Measurements from ENCODE around the gene PLPPR1. TPM values are rescaled to one million over a fixed set of nuclear protein-coding genes. Genes with fewer than 3 reads are reported as not detected.

The PLPPR1 gene
- polyA plus RNA-seq, 3 donors = 16.0 to 19.3 (median 18.3) TPM

DNA sequence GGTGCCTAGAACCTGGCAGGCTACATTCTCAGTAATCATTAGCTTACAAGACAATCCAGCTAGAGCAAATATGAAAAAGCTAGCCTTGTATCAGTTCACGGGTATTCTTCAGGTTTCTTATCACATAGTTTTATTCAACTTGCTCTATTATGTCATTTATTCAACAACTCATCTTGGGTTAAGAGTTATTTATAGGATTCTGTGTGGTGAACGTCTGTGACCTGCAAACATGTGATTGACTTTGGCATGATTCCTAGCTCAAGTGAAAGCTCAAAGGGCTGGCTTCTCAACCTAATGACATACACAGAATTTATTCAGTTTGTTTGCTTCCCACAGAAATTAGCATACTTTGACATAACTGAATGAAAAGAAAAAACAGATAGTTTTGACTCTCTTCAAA, 173.1 kb downstream of the PLPPR1 start:
- no peak for DNase-seq

DNA sequence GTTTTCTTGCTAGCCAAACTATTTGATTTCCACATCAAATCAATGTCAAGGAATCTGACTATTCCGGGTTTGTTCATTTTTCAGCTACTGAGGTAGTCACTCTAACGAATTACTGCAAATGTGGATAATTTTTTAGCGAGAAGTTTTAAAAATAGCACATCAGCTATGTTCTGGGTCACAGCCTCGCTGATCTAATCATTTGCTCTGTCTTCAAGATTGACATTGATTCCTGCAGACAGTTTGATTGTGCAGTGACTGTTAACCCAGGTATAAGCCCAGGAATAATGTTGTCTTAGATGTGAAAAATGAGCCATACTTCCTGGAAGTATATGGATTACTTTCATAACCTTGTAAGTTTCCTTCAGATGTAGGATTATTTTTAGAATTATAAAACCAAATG, 181.1 kb downstream of the PLPPR1 start:
- DNase-seq = no peak

DNA sequence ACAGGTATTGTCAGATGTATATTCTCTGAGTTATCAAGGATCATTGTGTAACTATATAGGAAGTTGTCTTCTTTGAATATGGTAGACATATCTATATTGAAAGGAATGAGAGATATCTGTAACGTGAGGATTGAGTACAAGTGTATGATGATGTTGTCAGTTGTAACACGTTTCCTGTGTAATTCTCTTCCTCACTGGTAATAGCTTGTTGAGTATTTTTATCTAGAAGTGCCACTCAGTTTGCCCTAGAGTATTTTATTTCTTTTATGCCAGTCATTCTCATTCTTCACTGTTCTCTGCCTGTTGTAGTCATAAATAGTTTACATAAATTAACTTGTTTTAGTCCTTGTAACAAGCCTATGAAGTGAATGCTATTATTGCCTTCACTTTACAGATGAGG, 184.1 kb downstream of the PLPPR1 start:
- no peak for DNase-seq

DNA sequence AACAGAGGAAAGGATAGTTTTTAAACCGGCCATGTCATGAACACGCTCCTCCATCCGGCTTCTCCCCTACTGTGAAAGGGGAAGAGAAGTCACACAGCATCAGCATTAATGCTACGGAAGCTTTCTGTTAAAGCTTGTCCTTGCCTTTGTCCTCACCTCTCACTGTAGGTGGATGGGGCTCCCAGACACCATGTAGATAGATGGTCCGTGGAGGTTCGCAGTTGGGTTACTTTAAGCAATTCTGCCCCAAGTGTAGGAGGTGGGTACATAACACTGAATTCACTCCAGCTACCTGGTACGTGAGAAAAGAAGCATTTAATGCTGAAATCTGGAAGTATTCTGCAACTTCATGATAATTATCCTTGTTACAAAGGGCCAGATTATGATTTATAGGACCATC, 190.5 kb downstream of the PLPPR1 start:
- DNase-seq = no peak

DNA sequence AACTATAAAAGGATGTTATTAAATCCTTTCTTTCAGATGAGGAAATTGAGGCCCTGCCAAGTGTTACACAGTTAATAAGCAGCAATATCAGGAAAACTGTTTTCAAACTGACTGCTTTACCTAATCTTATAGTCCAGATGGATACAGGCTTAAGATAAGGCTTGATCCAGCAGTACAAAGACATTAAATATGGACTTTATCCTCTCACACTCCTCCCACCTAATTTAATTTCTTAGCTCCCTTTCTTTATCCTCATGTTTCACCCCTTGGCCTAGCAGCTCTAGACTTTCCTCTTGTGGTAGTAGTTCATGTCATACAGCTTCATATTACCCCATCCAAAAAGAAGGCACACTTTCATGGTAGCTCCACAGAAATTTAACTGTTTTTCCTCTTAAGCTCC, 191.8 kb downstream of the PLPPR1 start:
- no peak for DNase-seq

DNA sequence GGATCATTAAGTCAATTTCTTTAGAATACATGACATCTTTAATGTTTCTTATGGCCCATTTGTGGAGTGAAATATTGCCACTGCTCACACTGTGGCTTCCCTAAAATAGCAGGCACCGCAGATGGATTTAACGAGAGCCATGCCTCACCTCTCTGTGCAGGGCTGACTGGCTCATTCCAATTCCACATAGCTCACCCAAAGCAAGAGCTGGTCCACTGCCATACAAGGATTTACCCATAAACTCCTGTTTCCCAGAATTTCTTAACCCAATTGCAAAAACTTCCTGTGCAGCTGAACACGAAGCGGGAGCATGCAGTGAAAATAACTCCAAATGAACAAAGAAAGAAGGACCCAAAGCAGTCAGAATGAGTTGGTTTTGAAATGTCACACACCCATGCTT, 196.7 kb downstream of the PLPPR1 start:
- no peak for DNase-seq

DNA sequence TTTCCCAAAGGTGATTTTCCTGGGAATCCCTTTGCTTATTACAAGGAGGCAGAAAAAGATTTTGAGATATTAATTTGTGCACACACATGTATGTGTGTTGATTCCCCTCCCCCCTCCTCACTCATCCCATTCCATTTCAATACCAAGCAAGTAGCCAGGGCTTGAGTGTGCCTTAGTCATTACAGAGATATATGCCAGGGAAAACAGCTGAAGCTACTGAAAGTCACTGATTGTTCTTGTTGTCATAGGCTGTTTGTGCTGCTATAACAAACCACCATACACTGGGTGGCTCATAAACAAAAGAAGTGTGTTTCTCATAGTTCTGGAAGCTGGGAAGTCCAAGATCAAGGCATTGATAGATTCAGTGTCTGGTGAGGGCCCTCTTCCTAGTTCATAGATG, 197.6 kb downstream of the PLPPR1 start:
- DNase-seq = no peak

DNA sequence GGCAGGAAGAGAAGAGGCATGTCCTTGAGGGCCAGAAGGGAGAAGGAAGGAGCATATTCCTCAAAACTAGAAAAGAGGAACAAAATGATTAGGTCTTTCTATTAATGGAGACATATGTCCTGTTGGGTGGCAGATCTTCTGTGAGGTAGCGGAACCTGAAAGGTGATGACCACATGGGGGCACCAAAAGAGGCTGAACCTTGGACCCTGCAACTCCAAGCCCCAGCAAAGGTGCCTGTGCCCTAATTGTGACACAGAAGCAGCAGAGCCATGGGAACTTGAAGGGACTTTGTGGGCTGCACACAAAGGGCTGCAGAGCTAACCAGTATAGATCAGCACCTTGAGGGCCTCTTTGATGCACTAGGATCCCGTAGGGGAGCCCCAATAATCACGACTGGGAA, 198.3 kb downstream of the PLPPR1 start:
- DNase-seq = no peak

DNA sequence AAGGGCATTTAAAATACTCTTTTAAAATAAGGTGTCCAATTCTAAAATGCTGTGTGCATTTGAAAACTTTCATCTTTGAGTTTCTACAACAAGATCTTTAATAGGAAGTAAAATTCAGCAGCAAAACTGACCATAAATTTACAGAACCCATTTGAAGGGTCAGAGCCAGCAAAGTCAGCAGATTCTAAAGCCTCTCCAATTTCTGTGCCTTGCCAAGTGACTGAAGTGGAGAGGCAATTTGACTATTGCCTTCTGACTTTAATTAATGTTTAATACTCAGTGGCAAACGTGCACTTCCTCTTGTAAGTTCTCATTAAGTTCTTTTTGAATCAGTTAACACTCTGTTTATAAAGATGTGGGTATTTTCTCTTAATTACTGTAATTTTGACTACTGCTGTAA, 201.1 kb downstream of the PLPPR1 start:
- DNase-seq = no peak

DNA sequence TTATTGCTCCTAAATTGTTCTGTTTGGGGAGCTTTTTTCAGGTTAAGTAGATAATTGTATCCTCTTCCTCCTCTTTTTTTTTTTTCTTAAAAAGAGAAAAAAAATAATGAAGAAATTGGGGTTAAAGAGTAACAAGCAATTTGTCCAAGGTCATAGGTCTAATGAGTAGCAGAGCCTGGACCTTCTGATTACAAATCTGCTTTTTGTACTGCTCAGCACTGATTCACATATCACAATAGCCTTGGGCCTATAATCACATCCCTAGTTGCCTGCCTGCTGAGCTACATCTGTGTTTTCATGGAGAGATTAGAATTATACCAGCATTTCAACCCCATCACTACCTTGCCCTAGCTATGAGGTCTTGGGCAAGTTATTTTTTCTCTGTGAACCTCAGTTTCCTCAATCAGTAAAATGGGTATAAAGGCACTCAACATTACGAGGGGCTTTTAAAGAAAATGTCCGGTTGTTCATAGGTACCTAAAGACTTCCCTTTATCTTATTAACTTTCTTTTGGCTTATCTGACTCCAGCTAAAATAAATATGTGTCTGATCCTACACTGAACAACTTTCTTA, 204.0 kb downstream of the PLPPR1 start:
- DNase-seq = no peak

DNA sequence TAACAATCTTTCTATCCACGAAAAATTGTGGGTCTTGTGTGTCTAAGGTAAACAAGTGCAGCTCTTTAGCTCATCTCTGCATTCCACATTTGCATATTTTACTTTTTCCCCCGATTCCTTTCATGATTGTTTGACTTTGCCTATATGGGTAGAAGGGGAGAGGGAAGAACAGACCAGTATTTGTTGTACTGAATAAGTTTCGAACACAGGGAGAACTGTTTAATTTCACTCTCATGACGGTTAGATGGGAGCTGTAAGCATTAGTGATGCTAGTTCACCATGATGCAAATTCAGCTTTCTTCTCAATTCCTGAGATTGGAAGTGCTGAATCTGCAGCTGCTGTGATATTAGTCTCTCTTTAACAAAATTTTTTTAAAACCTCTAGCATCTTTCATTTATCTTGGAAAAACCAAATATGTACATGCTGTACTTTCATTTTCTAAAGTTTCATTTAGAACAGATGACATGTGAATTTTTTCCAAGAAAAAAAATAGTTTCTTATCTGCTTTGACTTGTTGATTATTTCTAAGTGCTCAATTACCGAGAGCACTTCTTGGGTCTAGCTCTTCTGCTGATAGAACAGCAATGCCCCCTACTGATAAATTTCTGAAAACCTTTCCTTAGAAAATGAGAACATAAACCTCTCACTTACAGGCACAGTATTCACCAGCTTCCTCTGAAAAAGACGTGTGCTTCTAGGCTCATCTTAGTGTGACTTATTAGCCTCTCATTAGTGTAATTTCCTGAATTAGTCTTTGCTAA, 206.8 kb downstream of the PLPPR1 start:
- DNase-seq = peak; percentile 36

DNA sequence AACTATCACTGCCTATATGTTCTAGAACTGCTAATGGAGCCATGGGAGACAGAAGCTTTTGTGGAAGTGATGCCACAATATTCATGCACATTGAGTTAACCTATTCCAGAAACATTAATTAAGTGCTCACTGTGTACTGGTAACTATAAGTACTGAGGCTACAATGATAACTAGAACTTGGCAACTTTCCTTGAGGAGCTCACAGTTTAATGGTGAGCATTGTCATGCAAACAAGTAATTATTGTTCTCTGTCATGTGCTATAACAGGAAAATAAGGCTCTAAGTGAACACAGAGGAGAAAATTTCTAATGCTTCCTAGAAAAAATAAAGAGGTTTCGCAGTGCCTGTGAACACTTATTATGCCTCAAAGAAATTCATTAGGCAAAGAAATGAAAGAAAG, 214.1 kb downstream of the PLPPR1 start:
- no peak for DNase-seq

DNA sequence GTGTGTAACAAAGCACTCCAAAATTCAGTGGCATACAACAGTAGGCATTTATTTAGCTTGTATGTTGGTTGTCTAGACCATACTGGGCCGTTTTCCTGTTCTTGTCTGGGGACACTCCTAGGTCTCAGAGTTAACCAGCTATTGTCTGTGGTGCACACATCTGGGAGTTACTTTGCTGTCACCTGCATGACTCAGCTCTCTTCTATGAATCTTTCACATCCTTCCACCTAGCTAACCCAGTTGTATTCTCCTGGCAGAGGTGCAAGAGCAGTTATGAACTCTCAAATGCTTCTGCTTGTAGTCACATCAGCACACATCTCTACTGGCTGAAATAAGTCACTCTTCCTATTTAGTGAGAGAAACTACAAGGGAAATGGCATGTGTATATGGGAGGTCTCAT, 218.2 kb downstream of the PLPPR1 start:
- no peak for DNase-seq

DNA sequence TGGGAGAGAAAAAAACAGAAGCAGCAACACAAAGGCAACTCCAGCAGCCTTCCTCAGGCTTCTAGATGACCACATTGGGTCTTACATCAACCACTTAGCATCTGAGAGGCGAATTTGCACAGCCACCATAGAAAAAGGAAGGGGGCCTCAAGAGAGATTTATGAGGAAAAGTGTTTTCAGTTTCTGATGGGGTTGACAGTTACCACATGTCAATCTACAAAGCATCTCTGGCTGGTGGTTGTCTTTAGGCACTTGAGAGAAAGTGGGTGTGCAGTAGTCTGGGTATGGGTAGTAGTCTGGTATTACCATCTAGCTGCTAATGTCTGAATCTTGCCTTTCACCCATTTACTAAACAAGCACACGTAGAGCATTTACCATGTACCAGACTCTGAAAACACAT, 218.8 kb downstream of the PLPPR1 start:
- DNase-seq = no peak

DNA sequence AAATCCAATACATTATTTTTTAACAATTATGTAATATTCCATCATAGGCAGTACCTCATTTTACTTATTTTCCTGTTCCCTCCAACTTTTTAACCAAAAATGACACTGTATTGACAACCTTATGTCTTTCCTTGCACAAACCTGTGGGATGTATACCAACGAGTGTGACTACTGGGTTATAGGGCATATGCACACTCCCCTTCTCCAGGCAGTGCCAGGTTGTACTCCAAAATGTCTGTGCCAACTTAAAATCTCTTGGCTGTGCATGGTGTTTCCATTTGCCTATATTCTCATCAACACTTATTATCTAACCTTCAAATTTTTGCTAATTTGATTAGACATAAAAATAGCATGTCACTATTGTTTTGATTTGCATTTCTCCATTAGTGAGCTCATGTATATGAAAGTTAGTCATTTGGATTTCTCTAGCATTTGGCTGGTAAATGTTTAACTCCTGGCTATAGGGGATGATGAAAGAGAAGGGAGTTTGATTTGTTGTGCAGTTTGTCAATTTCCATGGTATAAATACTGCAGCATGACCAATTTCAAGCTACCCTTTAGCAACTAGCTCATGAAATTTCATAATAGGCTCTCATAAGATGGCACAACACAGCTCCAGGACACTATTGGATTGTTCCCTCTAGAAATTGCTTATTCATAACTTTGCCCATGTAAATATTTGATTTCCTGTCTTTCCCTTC, 226.4 kb downstream of the PLPPR1 start:
- DNase-seq = no peak

DNA sequence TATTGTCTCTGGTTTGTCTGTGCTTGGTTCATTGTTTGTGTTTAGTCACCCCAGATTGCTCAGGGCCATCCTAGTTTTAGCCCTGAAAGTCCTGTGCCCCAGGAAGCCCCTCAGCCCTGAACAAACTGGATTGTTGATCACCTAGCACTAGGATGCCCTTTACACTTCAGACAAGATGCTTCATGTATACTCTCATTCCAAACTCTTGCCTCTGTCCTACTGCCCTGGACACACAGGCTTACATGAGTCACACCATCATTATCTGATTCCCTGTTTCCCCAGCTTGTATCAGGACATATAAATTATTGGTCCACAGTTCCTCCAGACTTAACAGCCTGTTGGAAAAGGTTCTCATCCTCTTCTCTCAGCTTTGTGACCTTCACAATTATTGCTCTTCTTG, 236.2 kb downstream of the PLPPR1 start:
- no peak for DNase-seq

DNA sequence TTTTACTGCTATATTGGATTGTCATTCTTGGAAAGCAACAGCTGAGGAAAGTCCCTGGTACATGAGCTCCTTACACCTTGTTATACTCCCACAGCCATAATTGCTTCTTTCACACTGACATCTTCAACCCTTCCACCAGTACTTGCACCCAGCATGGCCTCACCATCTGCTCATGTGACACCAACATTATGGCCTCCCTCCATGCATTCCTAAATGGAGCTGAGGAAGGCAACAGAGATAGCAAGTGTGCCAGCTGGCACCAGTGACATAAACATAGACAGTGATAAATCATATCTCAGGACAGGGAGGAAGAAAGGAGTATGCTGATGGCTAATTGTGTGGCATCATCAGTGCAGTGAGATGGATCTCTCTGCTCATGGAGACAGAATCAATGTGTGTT, 236.7 kb downstream of the PLPPR1 start:
- DNase-seq = no peak

DNA sequence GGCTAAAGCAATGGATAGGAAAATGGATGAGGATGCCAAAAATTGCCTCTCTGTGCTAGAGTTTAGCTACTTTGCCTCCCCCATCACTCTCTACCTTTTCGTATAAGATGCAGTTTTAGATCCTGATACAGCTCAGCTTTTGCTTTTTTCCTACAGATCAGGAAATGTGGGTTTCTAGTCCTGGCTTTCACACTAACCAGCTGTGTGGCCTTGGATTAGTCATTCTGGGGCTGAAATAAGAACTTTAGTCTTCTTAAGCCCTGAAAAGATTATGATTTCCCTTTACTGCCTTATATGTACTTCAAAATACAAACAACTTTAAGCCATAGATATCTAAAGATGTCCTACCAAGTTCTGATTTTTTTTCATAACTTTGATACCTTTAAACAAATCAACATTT, 239.9 kb downstream of the PLPPR1 start:
- no peak for DNase-seq

DNA sequence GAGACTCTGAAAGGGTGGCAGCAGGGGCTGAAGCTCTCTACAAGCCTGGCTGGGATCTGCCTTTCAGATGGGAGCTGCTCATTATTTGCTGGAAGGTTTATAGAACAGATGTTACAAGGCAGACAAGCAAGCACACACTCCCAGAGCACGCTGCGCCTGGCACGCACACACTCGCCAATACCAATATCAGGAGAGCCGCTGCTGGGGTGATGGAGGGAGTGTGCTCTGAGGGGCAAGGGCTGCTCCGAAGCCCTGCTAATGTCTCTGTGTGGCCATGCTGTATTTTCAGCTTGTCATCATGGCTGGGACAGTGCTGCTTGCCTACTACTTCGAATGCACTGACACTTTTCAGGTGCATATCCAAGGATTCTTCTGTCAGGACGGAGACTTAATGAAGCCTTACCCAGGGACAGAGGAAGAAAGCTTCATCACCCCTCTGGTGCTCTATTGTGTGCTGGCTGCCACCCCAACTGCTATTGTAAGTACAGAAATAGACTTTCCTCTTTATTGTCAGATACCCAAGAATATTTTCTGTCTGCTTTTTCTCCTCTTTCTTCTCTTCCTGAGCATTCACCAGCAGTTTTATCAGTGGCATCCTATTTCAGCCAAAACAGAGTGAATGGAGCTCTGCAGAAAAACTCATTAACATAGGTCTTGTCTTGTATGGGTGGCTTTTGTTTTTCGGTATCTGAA, 241.2 kb downstream of the PLPPR1 start:
- no peak for DNase-seq

DNA sequence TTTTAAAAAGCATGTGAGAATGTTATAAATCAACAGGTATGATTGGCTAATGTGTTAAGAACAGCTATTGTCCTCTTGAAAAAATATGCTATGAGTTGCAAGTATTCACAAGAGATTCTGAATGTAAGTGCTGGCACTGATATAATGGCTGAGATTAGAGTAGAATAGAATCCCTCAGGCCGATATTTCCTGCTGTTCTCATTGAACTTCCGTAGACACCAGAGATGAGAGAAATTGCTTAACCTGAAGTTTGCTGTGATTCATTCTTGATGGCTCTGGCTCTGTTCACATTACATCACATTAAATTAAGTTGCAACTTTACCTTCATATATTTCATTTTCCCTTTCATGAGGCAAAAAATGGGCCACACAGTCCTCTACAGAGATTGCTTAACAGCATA, 241.8 kb downstream of the PLPPR1 start:
- no peak for DNase-seq

DNA sequence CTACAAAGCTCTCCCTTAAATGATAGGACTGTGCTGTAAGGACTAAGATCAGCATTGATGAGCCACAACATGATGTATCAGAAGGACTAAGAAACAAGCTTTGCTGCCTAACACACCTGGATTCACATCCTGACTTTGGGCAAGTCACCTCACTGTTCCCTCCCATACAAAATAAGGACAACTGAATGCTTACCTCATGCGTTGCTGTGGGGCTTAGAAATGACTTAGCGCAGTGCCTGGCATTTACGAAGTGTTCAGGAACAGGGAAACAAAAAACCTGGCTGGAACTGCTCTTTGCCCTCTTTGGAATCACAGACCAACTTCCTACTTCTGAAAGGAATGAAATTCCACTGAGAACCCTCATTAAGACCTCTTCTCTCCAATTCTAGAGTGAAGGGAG, 242.6 kb downstream of the PLPPR1 start:
- no peak for DNase-seq

DNA sequence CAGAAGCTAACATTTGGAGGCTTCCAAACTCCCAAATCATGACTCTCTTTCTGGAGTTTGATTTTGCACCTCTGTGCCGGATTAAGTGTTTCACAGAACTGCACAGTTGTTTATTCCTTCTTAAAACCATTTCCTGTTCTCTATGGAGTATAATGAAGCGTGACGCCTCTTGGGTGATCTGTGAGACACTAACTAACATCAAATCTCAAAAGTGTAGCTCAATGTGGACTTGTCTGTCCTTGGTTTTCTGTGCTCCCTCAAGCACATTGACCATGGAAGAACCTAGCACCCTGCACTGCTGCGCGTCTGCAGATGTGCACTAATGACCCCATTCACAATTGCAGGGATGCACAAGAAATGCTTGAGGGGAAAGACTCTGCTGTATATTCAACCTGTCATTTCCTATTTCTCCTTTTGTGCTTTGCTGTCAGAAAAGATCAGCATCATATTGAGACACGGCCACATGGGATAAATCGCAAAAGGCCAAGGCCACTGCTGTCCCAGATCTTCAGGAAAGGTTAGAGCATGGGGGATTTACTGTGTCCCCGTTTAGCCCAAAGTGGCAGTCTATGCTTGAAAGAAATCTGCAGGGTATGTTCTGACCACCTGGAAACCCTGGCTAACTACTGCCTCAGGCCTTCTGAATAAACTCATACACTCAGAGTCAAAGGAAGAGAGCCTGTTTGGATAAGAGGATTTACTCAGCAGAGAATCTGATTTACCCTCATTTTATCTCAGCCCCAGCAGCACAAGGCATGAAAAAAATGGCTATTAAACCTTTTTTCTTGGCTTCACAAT, 246.6 kb downstream of the PLPPR1 start:
- DNase-seq = no peak
